Gastrocnemius medialis (tissue), 4 donors: ENCODE data around the gene AKAP9.

ENCODE experiments used
- CTCF ChIP-seq, 5 experiments: fragments of 450-650 bp in 3 of 5; fragments of 200-600 bp in 2 of 5; sonication (generic) in 2 of 5; IDR thresholded peaks in 4 of 5; conservative IDR thresholded peaks in 1 of 5; 1 replicate in 4 of 5; 2 replicates in 1 of 5; pipeline ENCODE4 v1.5.1; 2016 to 2019; ENCODE audit warnings: antibody characterized with exemption in 5 of 5, mild to moderate bottlenecking in 3 of 5, moderate library complexity in 3 of 5
- POLR2A ChIP-seq, 2 donors: fragments of 450-650 bp; IDR thresholded peaks; one replicate each; pipeline ENCODE4 v1.6.1; 2017; ENCODE audit warnings: antibody characterized with exemption in 2 of 2, mild to moderate bottlenecking in 2 of 2, moderate library complexity in 2 of 2

- TF ChIP-seq CTCF (IDR thresholded peaks at IDR 0.05 in 4 of 5, conservative IDR thresholded peaks at IDR 0.05 in 1 of 5) = no peak
- TF ChIP-seq POLR2A (IDR thresholded peaks at IDR 0.05) = no peak
Observed at GRCh38 chr7:92025260-92025659, 84.6 kb downstream of the AKAP9 start.
